ENCODE measurements around the gene ATXN2. TPM values are rescaled to one million over a fixed set of nuclear protein-coding genes. Genes with fewer than 3 reads are reported as not detected.

Gene ATXN2
- total RNA-seq, 3 donors from 2014 or later: 49.9 to 82.5 (median 55.4) TPM

DNA sequence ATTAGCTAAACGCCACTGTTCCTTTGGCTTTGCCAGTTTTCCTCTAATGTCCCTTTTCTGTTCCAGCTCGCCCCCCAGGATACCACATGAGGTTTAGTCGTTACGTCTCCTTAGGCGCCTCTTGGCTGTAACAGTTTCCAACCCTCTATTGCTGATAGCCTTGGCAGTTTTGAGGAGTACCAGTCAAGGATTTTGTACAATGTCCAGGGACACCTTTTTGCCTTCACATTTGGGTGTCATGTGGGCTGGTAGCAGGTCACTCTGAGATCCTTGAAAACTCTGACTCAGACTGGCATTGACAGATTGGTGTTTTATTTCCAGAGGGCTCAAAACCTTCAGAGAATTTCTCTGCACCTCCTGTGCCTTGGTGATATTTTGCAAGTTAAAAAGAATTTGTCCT, 179.3 kb downstream of the ATXN2 start:
- DNase-seq: no peak

DNA sequence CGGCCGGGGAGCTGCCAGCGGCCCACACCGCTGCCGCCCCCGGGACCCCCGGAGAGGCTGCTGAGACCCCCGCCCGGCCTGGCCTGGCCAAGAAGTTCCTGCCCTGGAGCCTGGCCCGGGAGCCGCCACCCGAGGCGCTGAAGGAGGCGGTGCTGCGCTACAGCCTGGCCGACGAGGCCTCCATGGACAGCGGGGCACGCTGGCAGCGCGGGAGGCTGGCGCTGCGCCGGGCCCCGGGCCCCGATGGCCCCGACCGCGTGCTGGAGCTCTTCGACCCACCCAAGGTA, 180.6 kb downstream of the ATXN2 start:
- no peak overlapping the region for H3K4me3 ChIP-seq
- no peak for DNase-seq
- ATAC-seq: no peak
- no peaks in the 10 kb centered on the region for H3K4me1 ChIP-seq (ENCODE audit: low read depth)
- H3K36me3 ChIP-seq (ENCODE audit: low read depth): no peaks in the 10 kb centered on the region
- intact Hi-C loops (cut with DNase I, micrococcal nuclease): no loop called here
- TF ChIP-seq, protein P1, sequence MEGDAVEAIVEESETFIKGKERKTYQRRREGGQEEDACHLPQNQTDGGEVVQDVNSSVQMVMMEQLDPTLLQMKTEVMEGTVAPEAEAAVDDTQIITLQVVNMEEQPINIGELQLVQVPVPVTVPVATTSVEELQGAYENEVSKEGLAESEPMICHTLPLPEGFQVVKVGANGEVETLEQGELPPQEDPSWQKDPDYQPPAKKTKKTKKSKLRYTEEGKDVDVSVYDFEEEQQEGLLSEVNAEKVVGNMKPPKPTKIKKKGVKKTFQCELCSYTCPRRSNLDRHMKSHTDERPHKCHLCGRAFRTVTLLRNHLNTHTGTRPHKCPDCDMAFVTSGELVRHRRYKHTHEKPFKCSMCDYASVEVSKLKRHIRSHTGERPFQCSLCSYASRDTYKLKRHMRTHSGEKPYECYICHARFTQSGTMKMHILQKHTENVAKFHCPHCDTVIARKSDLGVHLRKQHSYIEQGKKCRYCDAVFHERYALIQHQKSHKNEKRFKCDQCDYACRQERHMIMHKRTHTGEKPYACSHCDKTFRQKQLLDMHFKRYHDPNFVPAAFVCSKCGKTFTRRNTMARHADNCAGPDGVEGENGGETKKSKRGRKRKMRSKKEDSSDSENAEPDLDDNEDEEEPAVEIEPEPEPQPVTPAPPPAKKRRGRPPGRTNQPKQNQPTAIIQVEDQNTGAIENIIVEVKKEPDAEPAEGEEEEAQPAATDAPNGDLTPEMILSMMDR (IDR thresholded peaks at IDR 0.05): no peak
- no peaks in the 10 kb centered on the region for H3K9me3 ChIP-seq

More for the DNA sequence above, 179.3 kb downstream of the ATXN2 start:
- Histone ChIP-seq H3K4me1 (ENCODE audit: low read depth) (no peaks in the 10 kb centered on the region), H3K9me3 (no peaks in the 10 kb centered on the region), H3K4me3 (no peak overlapping the region), H3K36me3 (ENCODE audit: low read depth) (no peaks in the 10 kb centered on the region)
- intact Hi-C loops (cut with DNase I, micrococcal nuclease): no loop called here
- TF ChIP-seq, protein P1 (IDR thresholded peaks at IDR 0.05): no peak
- ATAC-seq: no peak

DNA sequence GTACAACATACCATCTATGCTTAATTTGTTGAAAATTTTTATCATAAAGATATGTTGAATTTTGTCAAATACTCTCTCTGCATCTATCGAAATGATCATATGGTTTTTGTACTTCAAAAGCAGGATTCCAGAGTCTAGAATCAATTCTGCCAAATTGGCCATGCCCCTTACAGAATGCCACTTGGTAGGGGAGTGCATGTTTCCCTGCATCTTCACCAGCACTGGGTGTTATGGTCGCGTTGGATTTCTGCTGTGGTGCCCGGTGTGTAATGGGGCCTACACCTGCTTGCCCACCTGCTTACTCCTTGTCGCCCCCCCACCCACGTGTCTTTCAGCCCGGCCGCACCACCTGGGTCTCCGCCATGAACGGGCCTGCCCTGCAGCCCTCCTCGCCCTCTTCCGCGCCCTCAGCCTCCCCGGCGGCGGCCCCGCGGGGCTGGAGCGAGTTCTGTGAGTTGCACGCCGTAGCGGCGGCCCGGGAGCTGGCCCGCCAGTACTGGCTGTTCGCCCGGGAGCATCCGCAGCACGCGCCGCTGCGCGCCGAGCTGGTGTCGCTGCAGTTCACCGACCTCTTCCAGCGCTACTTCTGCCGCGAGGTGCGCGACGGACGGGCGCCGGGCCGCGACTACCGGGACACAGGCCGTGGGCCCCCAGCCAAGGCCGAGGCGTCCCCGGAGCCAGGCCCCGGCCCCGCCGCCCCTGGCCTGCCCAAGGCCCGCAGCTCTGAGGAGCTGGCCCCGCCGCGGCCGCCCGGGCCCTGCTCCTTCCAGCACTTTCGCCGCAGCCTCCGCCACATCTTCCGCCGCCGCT, 181.1 kb downstream of the ATXN2 start:
- intact Hi-C loops (cut with DNase I, micrococcal nuclease): no loop called here
- no peaks in the 10 kb centered on the region for H3K36me3 ChIP-seq (ENCODE audit: low read depth)
- H3K9me3 ChIP-seq: no peaks in the 10 kb centered on the region
- TF ChIP-seq, protein P1 (IDR thresholded peaks at IDR 0.05): no peak
- DNase-seq: no peak
- no peaks in the 10 kb centered on the region for H3K4me1 ChIP-seq (ENCODE audit: low read depth)
- no peak for ATAC-seq
- H3K4me3 ChIP-seq: no peak overlapping the region

DNA sequence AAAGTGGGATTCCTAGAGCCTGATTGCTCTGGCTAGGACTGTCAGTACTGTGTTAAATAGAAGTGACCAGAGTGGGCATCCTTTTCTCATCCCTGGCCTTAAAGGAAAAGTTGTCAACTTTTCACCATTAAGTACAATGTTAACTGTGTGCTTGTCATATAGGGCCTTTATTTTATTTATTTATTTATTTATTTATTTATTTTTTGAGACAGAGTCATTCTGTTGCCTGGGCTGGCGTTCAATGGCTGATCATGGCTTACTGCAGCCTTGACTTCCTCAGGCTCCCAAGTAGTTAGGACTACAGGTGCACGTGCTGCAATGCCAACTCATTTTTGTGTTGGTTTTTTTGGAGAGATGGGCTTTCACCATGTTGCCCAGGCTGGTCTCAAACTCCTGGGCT, 181.8 kb downstream of the ATXN2 start:
- Histone ChIP-seq H3K9me3 (no peaks in the 10 kb centered on the region), H3K4me3 (no peak overlapping the region), H3K4me1 (ENCODE audit: low read depth) (no peaks in the 10 kb centered on the region), H3K36me3 (ENCODE audit: low read depth) (no peaks in the 10 kb centered on the region)
- DNase-seq (no peak), ATAC-seq (no peak)
- intact Hi-C loops (cut with DNase I, micrococcal nuclease): no loop called here
- TF ChIP-seq, protein P1 (IDR thresholded peaks at IDR 0.05): no peak

DNA sequence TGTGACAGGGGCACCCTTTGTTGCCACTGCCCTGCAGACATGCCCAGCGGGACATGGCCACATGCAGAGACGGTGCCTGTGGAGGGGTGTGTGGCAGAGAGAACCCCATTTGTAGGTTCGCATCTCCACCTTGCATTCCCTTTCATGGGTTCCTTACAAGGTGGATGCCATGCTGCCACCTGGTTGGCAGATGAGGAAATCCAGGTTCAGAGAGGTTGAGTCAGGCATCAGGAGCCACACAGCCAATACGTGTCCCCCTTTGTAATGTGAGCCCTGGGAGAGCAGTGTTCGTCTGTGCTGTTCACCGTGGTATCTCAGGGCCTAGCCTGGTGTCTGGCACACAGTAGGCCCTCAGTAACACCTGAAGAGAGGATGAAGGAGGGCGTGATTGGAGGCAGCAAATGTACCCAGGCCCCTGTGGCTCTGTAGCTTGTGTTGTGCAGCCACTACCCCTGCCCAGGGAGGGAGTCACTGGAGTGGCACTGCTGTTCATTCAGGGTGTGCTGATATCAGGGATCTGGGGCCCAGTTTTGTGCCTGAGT, 184.3 kb downstream of the ATXN2 start:
- Histone ChIP-seq H3K36me3 (ENCODE audit: low read depth) (no peaks in the 10 kb centered on the region), H3K4me1 (ENCODE audit: low read depth) (peaks cover 10% of the 10 kb centered on the region), H3K9me3 (no peaks in the 10 kb centered on the region), H3K4me3 (no peak overlapping the region)
- intact Hi-C loops (cut with DNase I, micrococcal nuclease): no loop called here
- DNase-seq: no peak
- TF ChIP-seq, protein P1 (IDR thresholded peaks at IDR 0.05): no peak
- no peak for ATAC-seq

Data from mucosa of descending colon (tissue), 3 donors.